Measurements from ENCODE around the gene CD7.

CD7 gene

GRCh38 chr17:82280537-82280936 lies 36.9 kb downstream of the CD7 start:
- DNase-seq (ENCODE audit: low read depth in 2 of 2), result no peak

GRCh38 chr17:82278786-82279391 lies 38.5 kb downstream of the CD7 start:
- no peak for DNase-seq (ENCODE audit: low read depth in 2 of 2)

- DNase-seq (ENCODE audit: low read depth in 2 of 2), result no peak
Measured at GRCh38 chr17:82278308-82278707, 39.1 kb downstream of the CD7 start.

GRCh38 chr17:82277851-82278250 lies 39.6 kb downstream of the CD7 start:
- DNase-seq (ENCODE audit: low read depth in 2 of 2), result no peak

- no peak for DNase-seq (ENCODE audit: low read depth in 2 of 2)
Measured at GRCh38 chr17:82276938-82277337, 40.5 kb downstream of the CD7 start.

- DNase-seq (ENCODE audit: low read depth in 2 of 2), result no peak
Measured at GRCh38 chr17:82275326-82275725, 42.1 kb downstream of the CD7 start.

- DNase-seq (ENCODE audit: low read depth in 2 of 2), result no peak
Measured at GRCh38 chr17:82274134-82275020, 43.0 kb downstream of the CD7 start.

GRCh38 chr17:82273327-82274133 lies 43.9 kb downstream of the CD7 start, which contains the start of gene CSNK1D:
CSNK1D (minus strand) TSS chr17:82273700; CDS start chr17:82273381, 319 bp downstream.
- peak; percentile 89 to 92 for DNase-seq (ENCODE audit: low read depth in 2 of 2)

GRCh38 chr17:82272495-82273326 lies 44.7 kb downstream of the CD7 start:
- no peak for DNase-seq (ENCODE audit: low read depth in 2 of 2)

- DNase-seq (ENCODE audit: low read depth in 2 of 2), result no peak
Measured at GRCh38 chr17:82271401-82271800, 46.0 kb downstream of the CD7 start.

- no peak for DNase-seq (ENCODE audit: low read depth in 2 of 2)
Measured at GRCh38 chr17:82270651-82271050, 46.8 kb downstream of the CD7 start.

- DNase-seq (ENCODE audit: low read depth in 2 of 2), result no peak
Measured at GRCh38 chr17:82269882-82270500, 47.4 kb downstream of the CD7 start.

GRCh38 chr17:82269138-82269881 lies 48.1 kb downstream of the CD7 start:
- no peak for DNase-seq (ENCODE audit: low read depth in 2 of 2)

GRCh38 chr17:82267575-82268379 lies 49.6 kb downstream of the CD7 start:
- DNase-seq (ENCODE audit: low read depth in 2 of 2), result no peak

GRCh38 chr17:82266142-82266541 lies 51.3 kb downstream of the CD7 start:
- DNase-seq (ENCODE audit: low read depth in 2 of 2), result no peak

All from stimulated activated CD4-positive, alpha-beta T cell treated with anti-CD3 and anti-CD28 coated beads, Interleukin-4, amount 100 ng/mL, for 48 hours (primary cell).